NCI-H345 treated with DMSO at 0.1 percent for 48 hours (cell line): ENCODE results near the gene HNF1B.
"Not testable (repeated sequence)": the region's sequence is repeated elsewhere in the genome, so short reads cannot be mapped to it uniquely, and the experiment has no call there.

Experiments used
- DNase-seq: peaks from one replicate; lab custom pipeline; 2025; ENCODE audit not compliant: unreplicated experiment; lab: John Stamatoyannopoulos, UW

HNF1B gene, protein sequence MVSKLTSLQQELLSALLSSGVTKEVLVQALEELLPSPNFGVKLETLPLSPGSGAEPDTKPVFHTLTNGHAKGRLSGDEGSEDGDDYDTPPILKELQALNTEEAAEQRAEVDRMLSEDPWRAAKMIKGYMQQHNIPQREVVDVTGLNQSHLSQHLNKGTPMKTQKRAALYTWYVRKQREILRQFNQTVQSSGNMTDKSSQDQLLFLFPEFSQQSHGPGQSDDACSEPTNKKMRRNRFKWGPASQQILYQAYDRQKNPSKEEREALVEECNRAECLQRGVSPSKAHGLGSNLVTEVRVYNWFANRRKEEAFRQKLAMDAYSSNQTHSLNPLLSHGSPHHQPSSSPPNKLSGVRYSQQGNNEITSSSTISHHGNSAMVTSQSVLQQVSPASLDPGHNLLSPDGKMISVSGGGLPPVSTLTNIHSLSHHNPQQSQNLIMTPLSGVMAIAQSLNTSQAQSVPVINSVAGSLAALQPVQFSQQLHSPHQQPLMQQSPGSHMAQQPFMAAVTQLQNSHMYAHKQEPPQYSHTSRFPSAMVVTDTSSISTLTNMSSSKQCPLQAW

DNA sequence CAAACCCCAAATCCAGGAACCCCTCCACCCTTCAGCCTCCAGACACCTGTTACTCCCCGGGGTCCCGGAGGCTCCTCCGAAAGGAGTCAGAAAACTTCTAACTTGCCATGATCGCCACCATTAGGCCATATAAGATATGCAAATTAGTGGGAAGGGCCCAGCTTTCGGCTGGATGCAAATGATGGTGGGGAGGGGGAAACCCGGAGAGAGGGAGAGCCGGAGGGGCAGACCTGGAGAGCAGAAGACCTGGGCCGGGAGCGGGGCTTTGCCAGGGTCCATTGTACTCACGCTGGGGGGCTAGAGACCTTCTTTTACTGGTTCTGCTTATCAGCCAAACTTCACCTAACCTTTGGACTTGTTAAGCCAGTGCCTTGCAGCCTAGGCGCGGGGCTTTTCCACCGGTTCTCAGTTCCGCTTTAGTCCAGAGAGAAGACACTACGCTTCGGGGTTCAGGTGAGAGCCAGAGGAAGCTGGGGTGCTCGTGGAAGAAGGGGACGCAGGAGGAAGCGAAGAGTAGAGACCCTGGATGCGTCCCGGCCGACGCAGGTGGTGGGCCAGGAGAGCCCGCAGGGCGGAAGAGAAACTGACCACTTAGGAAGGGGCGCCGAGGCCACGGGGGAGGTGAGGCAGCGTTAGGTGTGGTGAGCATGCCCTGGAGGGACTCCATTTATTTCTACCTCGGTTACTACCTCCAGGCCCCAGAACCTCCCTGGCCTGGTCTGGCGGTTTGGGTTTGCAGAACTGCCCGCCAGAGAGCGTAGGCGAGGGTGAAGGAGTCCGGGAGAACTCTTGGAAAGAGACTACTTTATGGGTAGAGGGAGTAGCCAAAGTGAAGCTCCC, at the start of gene HNF1B:
Gene HNF1B, minus strand, starts transcription at position 99 of the 840 bp plus-strand sequence. CDS start 175 bp downstream, outside the sequence.
- DNase-seq, result no peak

DNA sequence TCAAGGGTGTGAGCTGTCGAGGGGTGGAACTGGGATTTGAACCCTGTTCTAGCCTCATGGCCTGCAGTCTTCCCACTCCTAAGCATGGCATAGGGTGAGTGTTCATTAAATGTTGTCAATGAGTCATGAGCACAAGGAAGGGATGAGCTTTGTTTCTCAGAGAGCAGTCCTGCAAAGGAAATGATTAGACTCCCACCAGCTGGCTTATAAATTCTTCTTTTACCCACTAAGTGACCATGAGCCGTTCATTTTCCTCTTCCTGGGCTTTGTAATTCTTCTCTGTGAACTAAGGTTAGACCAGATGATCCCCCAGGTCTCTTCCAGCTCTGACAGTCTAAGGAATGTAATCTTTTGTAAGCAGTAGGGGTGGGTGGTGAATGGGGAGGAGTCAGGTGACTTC, 47.9 kb upstream of the HNF1B start:
- no peak for DNase-seq

DNA sequence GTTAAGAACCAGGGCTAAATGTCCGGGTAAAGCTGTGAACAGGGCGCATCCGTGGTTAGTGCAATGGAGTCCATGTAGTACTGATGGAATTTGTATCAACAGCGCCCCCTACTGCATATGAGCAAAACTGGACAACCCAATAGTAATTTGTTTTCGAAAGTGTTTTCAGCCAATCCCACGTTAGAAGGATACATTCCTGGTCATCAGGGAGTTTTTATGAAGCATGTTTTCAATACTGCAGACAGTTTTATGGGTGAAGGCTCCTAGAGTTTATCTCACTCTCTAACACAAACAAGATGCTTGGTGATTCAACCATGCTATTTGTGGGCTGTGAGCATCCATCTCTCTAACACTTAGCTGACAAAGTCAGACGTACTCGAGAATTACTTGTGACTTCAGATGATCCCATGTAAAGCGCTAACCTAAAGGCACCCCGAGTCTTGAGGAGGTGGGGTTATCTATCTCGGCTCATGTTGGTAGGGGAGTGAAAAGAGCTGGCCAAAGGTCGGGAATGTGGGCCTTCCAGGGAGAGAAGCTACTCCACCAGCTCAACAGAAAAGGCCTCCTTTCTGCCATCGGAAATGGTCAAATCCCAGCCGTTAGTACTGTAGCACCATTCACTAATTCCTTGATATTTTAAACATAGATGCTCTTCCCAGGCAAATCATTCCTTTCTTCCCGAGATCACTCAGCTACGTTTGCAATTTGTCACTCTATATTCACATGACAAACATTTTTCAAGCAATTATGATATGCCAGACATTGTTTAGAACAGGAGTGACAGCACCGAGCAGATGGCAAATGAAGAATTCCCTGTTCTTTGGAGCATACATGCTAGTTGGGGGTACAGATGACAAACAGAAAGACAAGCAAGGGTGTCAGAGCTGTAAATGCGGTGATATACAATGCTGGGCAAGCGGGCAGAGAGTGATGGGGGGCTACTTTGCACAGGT, 46.9 kb upstream of the HNF1B start:
- no peak for DNase-seq

DNA sequence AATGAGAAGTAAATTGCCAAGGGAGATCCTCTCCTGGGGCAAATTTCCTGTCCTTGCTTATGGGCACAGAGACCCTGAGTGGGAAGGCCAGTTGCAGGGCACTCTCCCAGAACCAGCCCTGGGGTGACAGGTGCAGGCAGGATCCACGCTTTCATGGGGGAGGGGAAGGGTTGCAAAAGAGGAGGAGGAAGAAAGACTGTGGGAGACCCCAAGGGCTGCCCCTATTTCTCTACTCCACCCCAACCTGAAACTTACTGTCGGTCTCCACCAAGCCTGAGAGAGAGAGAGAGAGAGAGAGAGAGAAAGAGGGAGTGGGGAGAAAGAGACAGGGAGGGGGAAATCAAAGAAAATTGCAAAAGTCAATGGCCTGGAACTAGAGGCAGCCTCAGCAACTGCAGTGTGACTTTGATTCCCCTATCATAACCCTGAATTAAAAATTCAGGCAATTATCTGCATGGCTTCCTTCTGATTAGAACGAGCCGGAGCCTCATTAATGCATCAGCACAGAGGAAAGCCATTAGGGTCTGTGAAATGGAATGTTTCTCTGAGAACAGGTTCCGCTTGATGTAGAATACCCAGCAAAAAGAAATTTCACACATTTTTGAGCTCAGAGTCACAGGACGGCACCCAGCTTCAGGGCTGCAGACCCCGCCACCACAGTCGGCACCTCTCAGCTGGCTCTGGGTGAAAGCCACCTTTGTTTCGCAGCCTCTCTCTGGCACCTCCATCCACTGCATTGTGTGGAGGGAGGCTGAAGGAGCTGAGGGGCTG, 45.1 kb upstream of the HNF1B start:
- no peak for DNase-seq

DNA sequence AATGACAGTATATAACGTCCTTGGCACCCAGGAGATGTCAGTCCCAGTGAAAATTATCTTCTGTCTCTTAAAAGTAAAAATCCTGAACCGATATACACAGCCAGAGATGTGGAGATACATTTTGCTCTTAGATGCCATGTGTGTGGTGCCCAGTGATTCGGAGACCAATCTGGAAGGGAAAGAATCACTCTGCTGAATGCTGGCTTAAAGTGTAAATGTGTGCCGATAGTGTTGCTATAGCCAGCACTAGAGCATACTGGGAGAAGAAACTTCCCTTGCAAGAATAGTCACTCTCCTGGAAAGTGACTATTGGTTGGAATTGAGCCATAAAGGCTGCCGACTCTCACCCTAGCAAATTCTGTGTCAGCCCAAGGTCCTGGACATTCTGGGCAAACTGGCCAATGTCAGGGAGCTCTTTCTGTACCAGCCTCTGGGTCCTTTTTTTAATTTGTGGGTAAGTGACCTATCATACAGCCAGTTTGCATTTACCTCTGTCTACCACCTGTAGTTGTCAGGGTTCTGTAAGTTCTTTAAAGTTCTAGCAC, 44.2 kb upstream of the HNF1B start:
- no peak for DNase-seq

DNA sequence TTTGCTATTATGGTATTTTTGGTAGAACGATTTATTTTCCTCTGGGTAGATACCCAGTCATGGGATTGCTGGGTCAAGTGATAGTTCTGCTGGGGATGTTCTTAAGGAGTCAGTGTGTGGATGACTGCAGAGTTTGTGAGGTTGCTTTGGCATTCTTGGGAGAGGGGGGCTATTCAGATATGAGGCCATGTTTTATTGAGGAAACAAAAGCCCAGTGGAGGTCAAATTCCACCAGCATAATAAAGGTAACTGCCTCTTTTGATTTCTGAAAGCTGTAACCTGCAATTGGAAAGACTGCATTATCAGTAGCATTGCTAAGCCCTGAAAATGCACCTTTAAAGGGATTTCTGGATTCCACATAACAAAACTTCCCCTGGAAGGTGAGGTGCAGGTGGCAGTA, 43.7 kb upstream of the HNF1B start:
- DNase-seq, result no peak

DNA sequence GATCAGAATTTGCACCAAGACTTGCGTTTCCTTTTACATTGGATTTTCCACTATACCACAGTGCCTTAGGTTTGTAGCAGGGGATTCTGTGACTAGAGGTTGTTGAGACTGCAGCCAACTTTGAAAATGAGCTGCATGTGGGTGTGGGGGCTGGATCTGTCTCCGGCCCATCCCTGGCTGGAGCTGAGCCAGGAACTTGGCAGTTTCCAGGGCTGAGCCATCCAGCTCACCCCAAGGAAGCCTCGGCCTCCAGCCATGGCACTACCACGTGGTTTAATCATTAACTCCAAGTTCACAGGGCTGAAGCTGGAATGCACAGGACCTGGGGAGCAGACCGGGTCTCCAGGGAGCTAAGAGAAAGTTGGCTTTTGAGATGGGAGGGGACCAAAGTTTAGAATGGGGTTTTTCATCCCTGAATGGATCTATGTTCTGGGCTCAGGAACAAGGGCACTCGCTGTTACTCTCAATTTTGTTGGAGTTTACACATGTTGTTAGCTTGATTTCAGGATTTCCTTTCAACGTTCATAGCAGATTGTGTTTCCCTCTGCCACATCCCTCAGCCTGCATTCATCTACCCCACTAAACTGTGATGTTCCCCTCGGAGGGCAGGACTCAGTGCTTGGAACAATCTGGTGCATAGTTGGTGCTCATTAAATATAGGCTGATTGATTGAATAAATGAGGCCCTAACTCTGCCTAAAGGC, 42.3 kb upstream of the HNF1B start:
- no peak for DNase-seq

DNA sequence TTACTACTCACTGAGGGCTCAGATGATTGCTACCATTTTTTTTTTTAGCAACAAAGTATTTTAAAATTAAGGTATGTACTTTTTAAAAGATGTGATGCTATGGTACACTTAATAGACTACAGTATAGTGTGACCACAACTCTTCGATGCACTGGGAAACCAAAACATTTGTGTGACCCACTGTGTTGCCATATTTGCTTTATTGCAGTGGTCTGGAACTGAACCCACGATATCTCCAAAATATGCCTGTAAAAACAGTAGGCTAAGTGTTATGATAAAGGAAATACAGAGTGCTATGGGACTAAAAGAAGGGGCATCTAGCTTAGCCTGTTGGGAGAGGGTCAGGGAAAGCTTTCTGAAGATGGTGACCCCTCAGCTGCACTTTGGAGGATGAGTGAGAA, 41.6 kb upstream of the HNF1B start:
- DNase-seq, result no peak

DNA sequence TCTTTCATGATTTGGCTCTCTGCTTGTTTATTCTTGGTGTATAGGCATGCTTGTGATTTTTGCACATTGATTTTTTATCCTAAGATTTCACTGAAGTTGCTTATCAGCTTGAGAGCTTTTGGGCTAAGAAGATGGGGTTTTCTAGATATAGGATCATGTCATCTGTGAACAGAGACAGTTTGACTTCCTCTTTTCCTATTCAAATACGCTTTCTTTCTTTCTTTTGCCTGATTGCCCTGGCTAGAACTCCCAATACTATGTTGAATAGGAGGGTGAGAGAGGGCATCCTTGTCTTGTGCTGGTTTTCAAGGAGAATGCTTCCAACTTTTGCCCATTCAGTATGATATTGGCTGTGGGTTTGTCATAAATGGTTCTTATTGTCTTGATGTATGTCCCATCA, 37.6 kb upstream of the HNF1B start:
- DNase-seq, result not testable (repeated sequence)

DNA sequence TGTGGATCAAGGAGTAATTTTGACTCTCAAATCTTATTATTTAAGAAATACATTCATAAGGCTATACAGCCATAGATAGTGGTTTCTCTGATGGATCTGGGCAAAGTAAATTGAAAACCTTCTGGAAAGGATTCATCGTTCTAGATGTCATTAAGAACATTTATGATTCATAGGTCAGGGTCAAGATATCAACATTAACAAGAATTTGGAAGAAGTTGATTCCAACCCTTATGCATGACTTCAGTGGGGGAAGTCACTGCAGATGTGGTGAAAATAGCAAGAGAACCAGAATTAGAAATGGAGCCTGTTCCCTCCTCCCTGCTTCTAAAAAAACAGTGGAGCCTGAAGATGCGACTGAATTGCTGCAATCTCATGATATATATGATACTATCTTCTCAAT, 36.6 kb upstream of the HNF1B start:
- DNase-seq, result no peak

DNA sequence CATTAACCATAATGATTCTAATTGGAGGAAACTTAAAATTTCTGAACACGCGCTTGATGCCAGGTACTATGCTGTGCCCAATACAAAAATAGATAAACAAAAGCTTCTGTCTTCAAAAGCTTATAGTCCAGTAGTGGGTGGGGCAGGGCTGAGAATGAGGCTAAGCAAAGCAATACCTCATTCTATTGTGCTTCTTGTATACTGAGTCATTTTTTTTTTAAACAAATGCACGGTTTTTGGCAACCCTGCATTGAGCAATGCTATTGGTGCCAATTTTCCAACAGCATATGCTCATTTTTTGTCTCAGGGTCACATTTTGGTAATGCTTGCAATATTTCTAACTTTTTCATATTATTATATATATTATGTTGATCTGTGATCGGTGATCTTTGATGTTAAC, 34.7 kb upstream of the HNF1B start:
- no peak for DNase-seq

DNA sequence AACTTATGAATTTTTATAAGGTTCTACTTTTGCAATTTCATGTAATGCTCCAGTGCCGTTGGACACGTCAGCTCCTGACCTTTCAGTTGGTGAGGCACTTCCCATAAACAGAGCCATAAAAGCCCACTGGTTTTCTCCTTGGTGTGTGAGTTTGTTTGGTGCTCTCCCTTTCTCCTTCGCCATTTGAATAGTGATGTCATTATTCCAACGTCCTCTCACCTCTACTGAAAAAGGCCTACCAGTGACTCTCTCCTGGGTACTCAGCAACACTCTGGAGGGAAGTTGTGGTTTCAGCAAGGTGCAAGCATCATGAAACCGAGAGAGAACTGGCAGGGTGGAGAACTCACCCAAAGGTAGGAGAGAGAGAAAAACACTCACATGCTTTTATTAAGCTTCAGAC, 29.6 kb upstream of the HNF1B start:
- no peak for DNase-seq

DNA sequence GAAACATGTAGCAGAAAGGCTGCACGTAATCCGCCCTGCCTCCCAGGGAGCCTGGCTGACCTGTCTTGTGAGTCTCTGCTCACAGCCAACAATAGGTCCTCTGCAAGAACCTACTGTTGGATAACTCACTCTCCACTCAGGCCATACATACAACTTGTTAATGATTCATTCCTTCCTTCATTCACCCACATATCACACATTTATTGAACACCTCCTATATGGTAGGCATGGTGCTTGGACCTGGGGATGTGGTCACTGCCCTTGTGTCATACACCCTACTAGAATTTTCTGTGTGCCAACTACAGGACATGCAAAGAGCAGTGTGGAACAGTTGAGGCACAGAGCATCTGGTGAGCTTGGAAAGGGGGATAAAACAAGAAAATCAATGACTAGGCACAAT, 28.1 kb upstream of the HNF1B start:
- no peak for DNase-seq

DNA sequence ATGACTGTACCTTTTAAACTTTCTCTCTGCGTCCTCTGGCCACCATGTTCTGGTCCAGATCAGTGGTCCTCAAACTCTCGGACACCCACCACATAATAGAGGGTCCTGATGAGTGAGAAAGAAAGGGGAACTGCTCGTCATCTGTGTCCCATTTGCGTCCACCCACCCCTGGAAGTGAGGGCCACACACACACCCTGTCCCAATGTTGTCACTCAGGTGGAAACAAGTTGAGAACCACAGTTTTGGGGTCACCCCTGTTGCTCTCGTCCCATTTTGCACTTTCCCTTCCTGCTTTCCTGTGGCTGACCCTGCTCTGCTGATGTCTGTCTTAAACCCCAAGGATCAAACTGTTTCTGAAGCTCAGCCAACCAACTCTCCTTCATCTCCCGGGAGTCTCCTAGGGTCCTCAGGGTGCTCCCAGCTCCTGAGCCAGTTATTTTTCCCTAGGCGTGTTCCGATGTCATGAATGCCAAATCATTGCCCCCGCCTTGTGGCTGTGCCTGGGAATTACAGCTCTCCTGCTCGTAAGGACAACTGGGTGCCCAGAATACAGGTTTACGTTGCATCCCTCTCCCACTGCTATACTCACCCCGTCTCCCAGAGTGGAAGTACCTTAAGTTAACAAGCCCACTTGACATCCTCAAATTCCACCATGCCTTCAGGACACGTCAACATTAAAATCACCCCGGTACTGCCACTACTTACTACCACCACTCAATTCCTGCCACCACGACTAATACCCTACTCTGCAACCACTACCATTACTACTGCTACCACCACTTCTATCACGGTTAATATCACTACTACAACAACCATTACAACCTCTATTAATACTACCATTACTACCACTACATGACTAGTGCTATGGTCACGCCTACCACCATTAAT, 26.0 kb upstream of the HNF1B start:
- peak; percentile 52 for DNase-seq

DNA sequence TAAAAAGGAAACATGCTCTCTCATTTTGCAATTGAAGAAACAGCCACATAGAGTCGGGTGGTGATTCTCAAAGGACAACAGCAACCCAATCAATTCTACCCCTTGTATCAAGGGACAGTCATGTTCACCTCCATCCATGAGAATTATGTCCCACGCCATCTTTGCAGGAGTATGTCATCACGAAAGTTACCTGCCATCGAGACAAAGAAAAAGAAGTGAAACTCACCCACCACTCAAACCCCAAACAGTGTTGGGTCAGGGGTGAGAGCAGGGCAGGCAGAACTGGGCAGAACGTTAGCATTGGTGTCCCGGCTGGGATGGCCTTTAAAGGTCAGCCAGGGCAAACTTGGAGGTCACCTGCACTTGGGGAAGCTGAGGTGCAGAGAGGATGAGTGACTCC, 24.2 kb upstream of the HNF1B start:
- no peak for DNase-seq

DNA sequence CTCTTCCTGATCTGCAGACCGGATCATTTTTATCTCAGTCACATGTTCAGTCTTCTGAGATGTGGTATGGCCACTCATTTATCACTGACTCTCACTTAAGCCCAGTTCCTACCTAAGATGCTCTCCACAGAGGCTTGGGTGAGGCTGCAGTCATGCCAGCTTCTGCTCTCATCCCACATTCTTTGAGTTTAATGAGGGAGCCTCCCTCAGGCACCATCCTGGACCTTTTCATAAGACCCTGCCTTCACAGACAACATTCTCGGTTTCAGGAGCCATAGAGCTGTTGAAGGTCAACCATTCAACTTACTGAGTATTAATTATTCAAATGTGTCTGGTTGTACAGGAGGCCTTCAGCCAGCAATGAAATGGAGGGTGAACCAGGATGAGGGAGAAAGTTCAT, 23.6 kb upstream of the HNF1B start:
- DNase-seq, result no peak

DNA sequence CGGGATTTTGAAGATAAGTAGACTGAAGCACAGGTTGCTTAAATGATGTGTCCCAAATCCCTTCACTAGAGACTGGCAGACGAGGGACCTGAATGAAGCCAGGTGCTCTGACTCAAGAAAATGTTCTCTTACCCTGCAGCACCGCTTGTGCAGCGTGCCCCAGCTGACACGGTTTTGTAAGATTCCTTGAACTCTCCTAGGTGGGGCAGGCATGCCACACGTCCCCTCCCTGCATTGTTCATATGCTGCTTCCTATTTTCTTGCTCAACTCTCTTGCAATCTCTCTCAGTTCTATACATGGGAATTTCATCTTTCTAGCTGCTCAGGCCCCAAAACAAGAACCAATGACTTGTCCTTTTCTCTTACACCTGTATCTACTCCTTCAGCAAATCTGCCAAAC, 22.1 kb upstream of the HNF1B start:
- no peak for DNase-seq

DNA sequence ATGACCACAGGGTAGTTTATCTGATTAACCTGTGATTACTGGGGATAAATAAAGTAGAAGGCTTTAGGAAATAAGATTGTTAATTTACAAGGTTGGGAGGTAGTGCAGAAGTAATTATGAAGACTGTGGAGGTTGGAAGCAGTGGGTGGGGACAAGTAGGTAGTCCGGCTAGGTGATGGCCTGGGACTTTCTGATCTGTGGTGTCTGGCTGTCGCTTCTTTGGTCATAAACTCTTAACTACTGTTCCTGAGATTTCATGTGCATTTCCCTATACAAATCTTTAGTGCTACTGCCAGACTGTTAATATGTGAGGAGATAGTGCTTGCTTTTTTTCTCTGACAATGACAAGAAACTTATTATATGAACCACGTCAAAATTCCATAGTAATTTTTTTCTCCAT, 19.5 kb upstream of the HNF1B start:
- no peak for DNase-seq
